ENCODE measurements around the gene GLTPD2. TPM values are rescaled to one million over a fixed set of nuclear protein-coding genes. Genes with fewer than 3 reads are reported as not detected.
A peak's percentile ranks its signal among the peaks of the same experiment; 100 is the strongest.

Gene GLTPD2
- total RNA-seq, 1 experiment from 2014 or later: not detected

- no peak overlapping the region for H3T11ph ChIP-seq (ENCODE audit: low read length)
- H3K23ac ChIP-seq (ENCODE audit: insufficient read length, low read depth, low read length): no peak overlapping the region
- no peak overlapping the region for H3K56ac ChIP-seq (ENCODE audit: insufficient read length, low read depth, low read length)
- H2BK12ac ChIP-seq (ENCODE audit: insufficient read length, low read depth, low read length): no peak overlapping the region
- H2BK20ac ChIP-seq (ENCODE audit: low read depth, low read length, poor library complexity, severe bottlenecking): no peak overlapping the region
- no peak overlapping the region for H3K18ac ChIP-seq (ENCODE audit: insufficient read length, low read depth, low read length)
- H4K5ac ChIP-seq (ENCODE audit: insufficient read length, low read depth, low read length): no peak overlapping the region
- peaks cover 87% of the 10 kb centered on the region for H3K27me3 Mint-ChIP-seq (ENCODE audit: low read depth)
- no peak overlapping the region for H2BK120ac ChIP-seq (ENCODE audit: low read depth, low read length, poor library complexity, severe bottlenecking)
- peaks cover 2% of the 10 kb centered on the region; the same call in 1 of the 2 replicates for H3K4me1 ChIP-seq (ENCODE audit: insufficient read depth, low read length)
- no CpG with 5 or more reads among the region's 14 CpGs for WGBS (ENCODE audit: extremely low coverage, insufficient read length, low lambda C conversion rate)
- no peak for DNase-seq
- H3K79me2 ChIP-seq (ENCODE audit: insufficient read depth, low read length): no peaks in the 10 kb centered on the region
- H3K79me1 ChIP-seq (ENCODE audit: insufficient read depth, low read depth, low read length, poor library complexity, severe bottlenecking): no peaks in the 10 kb centered on the region
- H2BK5ac ChIP-seq (ENCODE audit: insufficient read length, low read length): no peak overlapping the region
- H4K20me1 ChIP-seq (ENCODE audit: control insufficient read depth, insufficient read depth, insufficient read length): peaks cover 3% of the 10 kb centered on the region
- H3K27ac ChIP-seq (ENCODE audit: insufficient read length, low read depth, low read length): no peak overlapping the region
- no peak overlapping the region for H4K8ac ChIP-seq (replicated peaks; ENCODE audit: insufficient read length, low read depth, low read length)
- H3K4me3 Mint-ChIP-seq: peak overlapping the region; percentile 70 to 87
- no peak overlapping the region for H3K27ac Mint-ChIP-seq
- H3K4me2 ChIP-seq (ENCODE audit: insufficient read depth, insufficient read length, low read length): peak overlapping the region; percentile 47
- no peaks in the 10 kb centered on the region; a peak in 1 of 7 replicates for H3K36me3 Mint-ChIP-seq (ENCODE audit: insufficient read depth in 1 of 3, low read depth in 3 of 3)
- H3K14ac ChIP-seq (ENCODE audit: insufficient read depth, low read length): no peak overlapping the region; the same call in 1 of the 2 replicates
- H4K91ac ChIP-seq (ENCODE audit: insufficient read length, low read depth, low read length): no peak overlapping the region
- H3K4me1 Mint-ChIP-seq: peaks cover 27 to 35% of the 10 kb centered on the region in 2 experiments
- H3K4ac ChIP-seq (ENCODE audit: low read depth, low read length): no peak overlapping the region
- H3K9me3 Mint-ChIP-seq: no peaks in the 10 kb centered on the region; a peak in 1 of 5 replicates
- H2AFZ ChIP-seq (ENCODE audit: low read length): no peak overlapping the region
- H3K23me2 ChIP-seq (ENCODE audit: insufficient read length, low read depth, low read length, poor library complexity, severe bottlenecking): peaks cover 17% of the 10 kb centered on the region
- no peak overlapping the region for H2BK15ac ChIP-seq (ENCODE audit: low read depth, low read length)
- H3K27me3 ChIP-seq (ENCODE audit: insufficient read depth, low read length): peaks cover 51% of the 10 kb centered on the region
- no peaks in the 10 kb centered on the region for H3K9me3 ChIP-seq (ENCODE audit: control insufficient read depth, low read depth, low read length)
- H2AK5ac ChIP-seq (ENCODE audit: insufficient read length, low read length): no peak overlapping the region
- no peak for TF ChIP-seq CTCF (conservative IDR thresholded peaks at IDR 0.05)
- no peak overlapping the region for H3K9ac ChIP-seq (ENCODE audit: extremely low read depth, insufficient read length, low read length)
Measured at GRCh38 chr17:4788159-4788806, 481 bp upstream of the GLTPD2 start.
